LNCaP clone FGC (cell line): ENCODE data around the gene EHMT1.

Source experiments
- DNase-seq: peaks from one replicate; pipeline ENCODE4 v3.0.0-alpha.2; 2011; ENCODE audit warnings: low read depth
- H3K4me3 ChIP-seq: 2 replicates; pipeline ENCODE4 v1.5.1; 2011; ENCODE audit warnings: mild to moderate bottlenecking, low read depth, low read length, control low read depth
- CTCF ChIP-seq: IDR thresholded peaks from 2 replicates; pipeline ENCODE4 v1.5.1; 2012; ENCODE audit warnings: mild to moderate bottlenecking; ENCODE audit not compliant: control insufficient read depth, insufficient read depth; ENCODE audit errors: extremely low read depth

The EHMT1 gene

GRCh38 chr9:137660144-137660543 lies 41.3 kb downstream of the EHMT1 start:
- no peak for DNase-seq
- no peak for TF ChIP-seq CTCF
- no peak overlapping the region for H3K4me3 ChIP-seq

GRCh38 chr9:137663584-137663983 lies 44.8 kb downstream of the EHMT1 start:
- no peak overlapping the region for H3K4me3 ChIP-seq
- no peak for DNase-seq
- no peak for TF ChIP-seq CTCF

GRCh38 chr9:137664676-137665075 lies 45.9 kb downstream of the EHMT1 start:
- no peak for TF ChIP-seq CTCF
- DNase-seq, result peak; percentile 89
- H3K4me3 ChIP-seq, result peak overlapping the region; percentile 41

- no peak for DNase-seq
- peak overlapping the region; percentile 41 for H3K4me3 ChIP-seq
- TF ChIP-seq CTCF, result no peak
Measured at GRCh38 chr9:137665226-137665625, 46.4 kb downstream of the EHMT1 start.

- no peak overlapping the region for H3K4me3 ChIP-seq
- TF ChIP-seq CTCF, result no peak
- DNase-seq, result no peak
Measured at GRCh38 chr9:137665697-137666512, 47.1 kb downstream of the EHMT1 start.

- DNase-seq, result no peak
- TF ChIP-seq CTCF, result no peak
- H3K4me3 ChIP-seq, result no peak overlapping the region
Measured at GRCh38 chr9:137666513-137666822, 47.7 kb downstream of the EHMT1 start.
